Adrenal gland (tissue), 12 donors: ENCODE results near the gene CDC14B. TPM values are rescaled to one million over a fixed set of nuclear protein-coding genes. Genes with fewer than 3 reads are reported as not detected.

Experiments
- DNase-seq, 7 donors: peaks; one replicate each; pipeline ENCODE4 v3.0.0-alpha.2; 2019 to 2020
- H3K27ac ChIP-seq, 5 donors: fragments of 200-600 bp; sonication (generic) in 4 of 5; 1 replicate in 3 of 5; 2 replicates in 2 of 5; pipeline versions ENCODE4 v1.5.1 to v1.8.0; 2016 to 2020; ENCODE audit warnings: mild to moderate bottlenecking in 1 of 5
- H3K27me3 ChIP-seq: fragments of 200-600 bp; 2 replicates; pipeline ENCODE4 v1.8.0; 2021
- H3K36me3 ChIP-seq, 2 donors: fragments of 200-600 bp; replicated peaks in 1 of 2; 1 replicate in 1 of 2; 2 replicates in 1 of 2; pipeline versions ENCODE4 v1.5.1 to v1.8.0; 2018 to 2022
- H3K4me1 ChIP-seq, 2 donors: fragments of 200-600 bp; replicated peaks in 1 of 2; 1 replicate in 1 of 2; 2 replicates in 1 of 2; pipeline versions ENCODE4 v1.5.1 to v1.8.0; 2018 to 2021
- H3K4me3 ChIP-seq, 4 donors: fragments of 200-600 bp; sonication (generic) in 3 of 4; one replicate each; pipeline ENCODE4 v1.5.1; 2016 to 2018
- H3K9me3 ChIP-seq, 3 donors: fragments of 200-600 bp; sonication (generic) in 1 of 3; replicated peaks in 1 of 3; 1 replicate in 2 of 3; 2 replicates in 1 of 3; pipeline versions ENCODE4 v1.5.1 to v1.8.0; 2016 to 2021
- POLR2A ChIP-seq, 2 donors: fragments of 450-650 bp; IDR thresholded peaks; one replicate each; pipeline ENCODE4 v1.6.1; 2017; ENCODE audit warnings: antibody characterized with exemption in 2 of 2, mild to moderate bottlenecking in 2 of 2, moderate library complexity in 1 of 2
- WGBS, 4 donors: extraction: QIAGEN DNeasy Blood & Tissue Kit in 2 of 4; methylation state at CpG; one replicate each; pipeline versions ENCODE4 v1.1.5 to v1.1.7; 2013 to 2017; 5-methylcytosine and 5-hydroxymethylcytosine counted together
- intact Hi-C, 2 donors: fragments of 100-400 bp; cut with DNase I; formaldehyde crosslinking; loops; one replicate each; pipeline versions ENCODE4 v1.14.1 to v1.15.0; 2022 to 2023
- polyA plus RNA-seq, 3 donors: library from polyadenylated mRNA; stranded (reverse); fragments of 200-250 nt in 2 of 3; fragments of 350-450 nt in 1 of 3; fragmentation: Illumina TruSeq in 1 of 3; extraction: RNeasy Lipid Tissue Mini Kit (QIAGEN cat#74804) in 1 of 3; gene quantifications; one replicate each; pipeline ENCODE4 v1.2.3, GENCODE V29; 2013 to 2014
- total RNA-seq, 9 donors: library from RNA; depleted of rRNA in 4 of 9; stranded (reverse); fragments of >200 nt in 4 of 9; fragments of 120-200 nt in 1 of 9; fragmentation: NEBNext Ultra II Directional in 1 of 9; extraction: Animal tissue kit (Norgen Biotek cat#: 25700) in 1 of 9; gene quantifications; one replicate each; pipeline versions ENCODE4 v1.1.0 to v1.2.4, GENCODE V29; 2013 to 2023
- TF ChIP-seq, protein P1 (sequence below), 6 experiments: fragments of 450-650 bp in 4 of 6; fragments of 200-600 bp in 2 of 6; sonication (generic) in 1 of 6; IDR thresholded peaks; 1 replicate in 5 of 6; 2 replicates in 1 of 6; pipeline versions ENCODE4 v1.5.1 to v1.8.0; 2016 to 2021; ENCODE audit warnings: antibody characterized with exemption in 6 of 6, mild to moderate bottlenecking in 2 of 6, moderate library complexity in 1 of 6
- donor health status: healthy with polysubstance abuse.
- donor health status: Bipolar disorder and iron deficiency.
- donor health status: DM: yes; HTN: yes; CAD: no.
- donor health status: DM: no; HTN: no; CAD: no.
- donor health status: DM: no; HTN: no; CAD: no.
- donor health status: DM: yes; HTN: yes; CAD: no.

CDC14B gene
- total and polyA plus RNA-seq, 12 donors = 2.1 to 19.1 (median 10.2) TPM

DNA sequence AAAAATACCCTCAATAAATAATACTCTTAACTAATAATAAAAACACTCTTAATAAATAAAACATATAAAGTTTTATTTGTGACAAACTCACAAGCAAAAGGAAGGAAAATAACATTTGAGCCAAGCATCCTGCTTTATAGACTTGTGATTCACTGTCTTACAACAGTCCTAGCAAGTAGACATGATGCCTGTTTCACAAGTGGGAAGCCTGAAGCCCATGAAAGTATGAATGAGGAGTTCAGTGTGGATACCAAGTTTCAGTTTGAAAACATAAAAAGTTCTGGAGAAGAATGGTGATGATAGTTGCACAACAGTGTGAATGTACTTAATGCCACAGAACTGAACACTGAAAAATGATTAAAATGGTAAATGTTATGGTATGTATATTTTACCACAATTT is 158.8 kb downstream of the CDC14B start:
- no peak for TF ChIP-seq POLR2A (IDR thresholded peaks at IDR 0.05)
- TF ChIP-seq, protein P1, sequence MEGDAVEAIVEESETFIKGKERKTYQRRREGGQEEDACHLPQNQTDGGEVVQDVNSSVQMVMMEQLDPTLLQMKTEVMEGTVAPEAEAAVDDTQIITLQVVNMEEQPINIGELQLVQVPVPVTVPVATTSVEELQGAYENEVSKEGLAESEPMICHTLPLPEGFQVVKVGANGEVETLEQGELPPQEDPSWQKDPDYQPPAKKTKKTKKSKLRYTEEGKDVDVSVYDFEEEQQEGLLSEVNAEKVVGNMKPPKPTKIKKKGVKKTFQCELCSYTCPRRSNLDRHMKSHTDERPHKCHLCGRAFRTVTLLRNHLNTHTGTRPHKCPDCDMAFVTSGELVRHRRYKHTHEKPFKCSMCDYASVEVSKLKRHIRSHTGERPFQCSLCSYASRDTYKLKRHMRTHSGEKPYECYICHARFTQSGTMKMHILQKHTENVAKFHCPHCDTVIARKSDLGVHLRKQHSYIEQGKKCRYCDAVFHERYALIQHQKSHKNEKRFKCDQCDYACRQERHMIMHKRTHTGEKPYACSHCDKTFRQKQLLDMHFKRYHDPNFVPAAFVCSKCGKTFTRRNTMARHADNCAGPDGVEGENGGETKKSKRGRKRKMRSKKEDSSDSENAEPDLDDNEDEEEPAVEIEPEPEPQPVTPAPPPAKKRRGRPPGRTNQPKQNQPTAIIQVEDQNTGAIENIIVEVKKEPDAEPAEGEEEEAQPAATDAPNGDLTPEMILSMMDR (IDR thresholded peaks at IDR 0.05) = no peak
- DNase-seq = no peak
- Histone ChIP-seq H3K4me3 (no peak overlapping the region), H3K4me1 (no peaks in the 10 kb centered on the region), H3K27me3 (no peaks in the 10 kb centered on the region), H3K36me3 (peaks cover 0 to 7% of the 10 kb centered on the region in 2 donors), H3K9me3 (no peaks in the 10 kb centered on the region), H3K27ac (no peak overlapping the region)
- intact Hi-C loops = no loop called here

DNA sequence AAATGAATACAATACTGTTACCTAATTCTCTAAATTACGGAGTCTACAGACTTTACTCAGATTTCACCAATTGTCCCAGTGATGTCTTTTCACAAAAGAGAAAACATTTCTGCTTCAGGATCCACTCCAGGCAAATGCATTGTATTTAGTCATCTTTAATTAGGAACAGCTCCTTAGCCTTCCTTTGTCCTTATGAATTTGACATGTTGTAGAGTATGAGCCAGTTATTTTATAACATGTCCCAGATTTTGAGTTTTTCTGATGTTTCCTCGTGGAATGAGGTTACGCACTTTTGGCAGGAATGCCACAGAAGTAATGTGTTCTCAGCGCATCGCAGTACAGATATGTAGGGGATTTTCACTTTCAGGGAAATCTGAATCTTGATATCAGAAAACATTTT is 159.2 kb downstream of the CDC14B start:
- H3K4me1 ChIP-seq = no peaks in the 10 kb centered on the region
- intact Hi-C loops = no loop called here
- no peaks in the 10 kb centered on the region for H3K27me3 ChIP-seq
- no peaks in the 10 kb centered on the region for H3K9me3 ChIP-seq
- WGBS, 4 donors = 89 to 95% (median 91%) methylated on average over 5 of the region's 5 CpGs
- no peak overlapping the region for H3K4me3 ChIP-seq
- TF ChIP-seq, protein P1 (IDR thresholded peaks at IDR 0.05) = no peak
- TF ChIP-seq POLR2A (IDR thresholded peaks at IDR 0.05) = no peak
- H3K27ac ChIP-seq = no peak overlapping the region
- DNase-seq = no peak
- peaks cover 0 to 3% of the 10 kb centered on the region in 2 donors for H3K36me3 ChIP-seq

DNA sequence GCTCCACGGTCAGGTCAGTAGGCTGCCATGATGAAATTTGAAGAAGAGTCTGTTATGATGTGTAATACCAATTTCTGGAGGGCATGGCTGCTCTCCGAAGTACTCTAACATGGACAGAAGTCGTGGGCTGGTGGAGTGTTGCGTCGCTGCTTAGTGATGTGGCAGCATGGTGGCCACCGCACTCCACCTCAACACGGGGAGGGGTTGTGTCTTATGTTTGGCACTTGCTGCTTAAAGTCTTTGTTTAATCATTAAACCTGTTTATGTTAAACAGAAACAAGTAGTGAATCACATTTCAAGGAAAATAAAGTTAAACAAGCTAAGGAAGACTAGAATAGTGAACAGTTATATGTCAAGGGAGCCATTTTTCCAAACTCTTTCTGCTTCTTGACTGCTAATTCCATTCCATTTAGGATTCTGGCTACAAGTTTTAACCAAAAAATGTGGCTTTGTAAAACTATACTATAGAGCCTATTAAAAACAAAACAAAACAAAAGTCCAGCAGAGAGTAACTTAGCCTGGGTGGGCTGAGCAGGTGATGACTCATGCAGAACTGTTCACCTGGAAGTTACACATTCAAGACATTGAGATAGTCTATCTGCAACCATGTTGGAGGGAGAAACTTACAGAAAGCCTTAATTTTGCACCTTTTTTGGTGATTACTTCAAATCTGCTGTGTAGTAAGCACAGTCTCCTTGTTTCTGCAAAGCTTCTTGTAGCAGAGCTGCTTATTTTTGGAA is 160.2 kb downstream of the CDC14B start:
- Histone ChIP-seq H3K27ac (no peak overlapping the region), H3K36me3 (no peaks in the 10 kb centered on the region), H3K4me1 (no peaks in the 10 kb centered on the region), H3K27me3 (no peaks in the 10 kb centered on the region), H3K9me3 (no peaks in the 10 kb centered on the region), H3K4me3 (no peak overlapping the region)
- intact Hi-C loops = no loop called here
- TF ChIP-seq, protein P1 (IDR thresholded peaks at IDR 0.05) = no peak
- no peak for TF ChIP-seq POLR2A (IDR thresholded peaks at IDR 0.05)
- 94 to 98% (median 96%) methylated on average over 7 of the region's 7 CpGs for WGBS, 4 donors
- no peak for DNase-seq

DNA sequence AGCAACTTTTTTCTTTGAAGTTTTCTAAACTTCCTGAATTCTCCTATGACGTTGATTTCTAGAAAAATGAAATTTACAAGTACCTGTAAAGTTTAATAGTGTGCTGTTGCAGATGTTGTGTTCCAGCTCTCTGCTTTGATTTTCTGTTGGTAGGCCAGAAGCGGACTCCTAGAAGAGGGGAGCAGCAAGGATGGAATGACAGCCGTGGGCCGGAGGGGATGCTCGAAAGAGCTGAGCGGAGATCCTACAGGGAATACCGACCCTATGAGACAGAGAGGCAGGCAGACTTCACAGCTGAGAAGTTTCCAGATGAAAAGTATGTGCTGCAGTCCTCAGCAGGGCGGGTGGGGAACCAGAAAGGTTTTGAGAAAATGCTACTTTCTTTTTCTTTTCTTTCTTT is 161.4 kb downstream of the CDC14B start:
- Histone ChIP-seq H3K27ac (no peak overlapping the region), H3K27me3 (no peaks in the 10 kb centered on the region), H3K36me3 (no peaks in the 10 kb centered on the region), H3K9me3 (no peaks in the 10 kb centered on the region), H3K4me3 (no peak overlapping the region), H3K4me1 (no peaks in the 10 kb centered on the region)
- intact Hi-C loops = no loop called here
- WGBS, 4 donors = 92 to 95% (median 94%) methylated on average over 8 of the region's 8 CpGs
- DNase-seq = no peak
- TF ChIP-seq POLR2A (IDR thresholded peaks at IDR 0.05) = no peak
- TF ChIP-seq, protein P1 (IDR thresholded peaks at IDR 0.05) = no peak
